Measurements from ENCODE around the gene PTPN4.
"Not testable (repeated sequence)": the region's sequence is repeated elsewhere in the genome, so short reads cannot be mapped to it uniquely, and the experiment has no call there.

The PTPN4 gene

DNA sequence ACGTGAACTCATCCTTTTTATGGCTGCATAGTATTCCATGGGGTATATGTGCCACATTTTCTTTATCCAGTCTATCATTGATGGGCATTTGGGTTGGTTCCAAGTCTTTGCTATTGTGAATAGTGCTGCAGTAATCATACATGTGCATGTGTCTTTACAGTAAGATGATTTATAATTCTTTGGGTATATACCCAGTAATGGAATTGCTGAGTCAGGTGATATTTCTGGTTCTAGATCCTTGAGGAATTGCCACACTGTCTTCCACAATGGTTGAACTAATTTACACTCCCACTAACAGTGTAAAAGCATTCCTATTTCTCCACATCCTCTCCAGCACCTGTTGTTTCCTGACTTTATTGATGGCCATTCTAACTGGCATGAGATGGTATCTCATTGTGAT, 262.8 kb downstream of the PTPN4 start:
- DNase-seq (ENCODE audit: low spot score): not testable (repeated sequence)

- DNase-seq (ENCODE audit: low spot score): no peak
Observed at GRCh38 chr2:120026890-120027289, 267.2 kb downstream of the PTPN4 start.

GRCh38 chr2:120028795-120029194, 269.1 kb downstream of the PTPN4 start:
- DNase-seq (ENCODE audit: low spot score): no peak

GRCh38 chr2:120029672-120030640, 270.2 kb downstream of the PTPN4 start:
- DNase-seq (ENCODE audit: low spot score): no peak

DNA sequence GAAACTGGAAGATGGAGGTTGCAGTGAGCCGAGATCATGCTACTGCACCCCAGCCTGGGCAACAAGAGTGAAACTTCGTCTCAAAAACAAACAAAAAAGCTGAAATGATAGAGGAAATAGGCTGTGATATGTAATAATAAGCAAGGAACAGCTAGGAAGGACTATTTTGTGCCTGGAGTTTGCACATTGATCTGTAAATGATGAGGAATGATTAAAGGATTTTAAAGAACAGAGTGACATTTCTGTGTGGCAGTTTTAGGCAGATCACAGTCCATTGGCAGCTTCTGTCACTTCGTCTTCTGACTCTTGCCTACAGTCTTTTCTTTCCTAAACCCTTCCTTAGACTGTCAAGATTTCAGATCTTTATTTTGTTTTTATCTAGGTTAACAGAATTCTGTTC, 272.6 kb downstream of the PTPN4 start:
- DNase-seq (ENCODE audit: low spot score): no peak
